ENCODE results near the gene OTOGL. TPM values are rescaled to one million over a fixed set of nuclear protein-coding genes. Genes with fewer than 3 reads are reported as not detected.
A peak's percentile ranks its signal among the peaks of the same experiment; 100 is the strongest.

Gene OTOGL
- total RNA-seq, 1 donor from 2014 or later: not detected

DNA sequence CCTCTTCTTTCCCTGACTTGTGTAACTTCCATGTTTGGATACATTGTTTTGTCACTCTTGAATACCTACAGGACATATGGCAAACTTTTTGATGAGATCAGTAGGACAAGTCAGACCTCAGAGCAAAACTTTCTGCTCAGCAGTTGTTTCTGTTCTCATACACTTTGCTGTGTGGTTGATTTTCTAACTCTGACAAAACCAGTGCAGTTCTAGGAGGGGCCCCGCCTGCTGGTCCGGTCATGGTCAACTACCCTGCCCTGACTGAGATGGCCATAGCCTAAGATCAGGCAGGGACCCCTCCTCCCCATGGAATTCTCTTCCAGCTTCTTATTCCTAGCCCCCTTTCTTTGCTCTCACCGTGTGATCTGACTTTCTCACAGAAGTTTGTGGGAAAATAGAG, 92.8 kb downstream of the OTOGL start:
- TF ChIP-seq, protein P1, sequence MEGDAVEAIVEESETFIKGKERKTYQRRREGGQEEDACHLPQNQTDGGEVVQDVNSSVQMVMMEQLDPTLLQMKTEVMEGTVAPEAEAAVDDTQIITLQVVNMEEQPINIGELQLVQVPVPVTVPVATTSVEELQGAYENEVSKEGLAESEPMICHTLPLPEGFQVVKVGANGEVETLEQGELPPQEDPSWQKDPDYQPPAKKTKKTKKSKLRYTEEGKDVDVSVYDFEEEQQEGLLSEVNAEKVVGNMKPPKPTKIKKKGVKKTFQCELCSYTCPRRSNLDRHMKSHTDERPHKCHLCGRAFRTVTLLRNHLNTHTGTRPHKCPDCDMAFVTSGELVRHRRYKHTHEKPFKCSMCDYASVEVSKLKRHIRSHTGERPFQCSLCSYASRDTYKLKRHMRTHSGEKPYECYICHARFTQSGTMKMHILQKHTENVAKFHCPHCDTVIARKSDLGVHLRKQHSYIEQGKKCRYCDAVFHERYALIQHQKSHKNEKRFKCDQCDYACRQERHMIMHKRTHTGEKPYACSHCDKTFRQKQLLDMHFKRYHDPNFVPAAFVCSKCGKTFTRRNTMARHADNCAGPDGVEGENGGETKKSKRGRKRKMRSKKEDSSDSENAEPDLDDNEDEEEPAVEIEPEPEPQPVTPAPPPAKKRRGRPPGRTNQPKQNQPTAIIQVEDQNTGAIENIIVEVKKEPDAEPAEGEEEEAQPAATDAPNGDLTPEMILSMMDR (IDR thresholded peaks at IDR 0.05): no peak
- Histone ChIP-seq H3K4me1 (peaks cover 2 to 12% of the 10 kb centered on the region in 2 donors), H3K9me3 (no peaks in the 10 kb centered on the region), H3K4me3 (no peak overlapping the region), H3K27me3 (no peaks in the 10 kb centered on the region), H3K27ac (peak overlapping the region; percentile 26 to 60), H3K36me3 (no peaks in the 10 kb centered on the region)
- intact Hi-C loops (cut with DNase I): no loop called here
- no peak for DNase-seq (ENCODE audit: low spot score in 2 of 2)

DNA sequence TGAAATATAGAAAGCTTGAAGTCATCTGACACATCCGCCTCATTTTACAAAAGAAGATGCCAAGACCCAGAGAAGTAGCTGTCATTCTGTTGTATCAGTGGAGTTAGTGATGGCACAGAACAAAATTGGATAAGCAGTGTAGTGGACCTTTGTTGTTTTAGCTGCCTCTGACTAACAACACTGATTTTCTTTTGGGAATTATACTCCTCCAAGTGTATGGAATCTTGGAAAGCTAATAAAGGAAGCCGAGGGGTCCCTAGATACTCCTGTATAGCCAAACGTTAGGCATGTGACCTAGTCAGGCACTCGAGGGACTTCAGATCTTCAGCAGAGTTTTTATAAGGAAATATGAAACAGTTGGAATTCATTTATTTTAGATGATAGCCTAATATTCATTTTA, 94.5 kb downstream of the OTOGL start:
- Histone ChIP-seq H3K9me3 (no peaks in the 10 kb centered on the region), H3K4me3 (no peak overlapping the region), H3K4me1 (peaks cover 2 to 6% of the 10 kb centered on the region in 2 donors), H3K27me3 (no peaks in the 10 kb centered on the region), H3K36me3 (no peaks in the 10 kb centered on the region), H3K27ac (no peak overlapping the region)
- TF ChIP-seq, protein P1 (IDR thresholded peaks at IDR 0.05): no peak
- DNase-seq (ENCODE audit: low spot score in 2 of 2): no peak
- intact Hi-C loops (cut with DNase I): no loop called here

DNA sequence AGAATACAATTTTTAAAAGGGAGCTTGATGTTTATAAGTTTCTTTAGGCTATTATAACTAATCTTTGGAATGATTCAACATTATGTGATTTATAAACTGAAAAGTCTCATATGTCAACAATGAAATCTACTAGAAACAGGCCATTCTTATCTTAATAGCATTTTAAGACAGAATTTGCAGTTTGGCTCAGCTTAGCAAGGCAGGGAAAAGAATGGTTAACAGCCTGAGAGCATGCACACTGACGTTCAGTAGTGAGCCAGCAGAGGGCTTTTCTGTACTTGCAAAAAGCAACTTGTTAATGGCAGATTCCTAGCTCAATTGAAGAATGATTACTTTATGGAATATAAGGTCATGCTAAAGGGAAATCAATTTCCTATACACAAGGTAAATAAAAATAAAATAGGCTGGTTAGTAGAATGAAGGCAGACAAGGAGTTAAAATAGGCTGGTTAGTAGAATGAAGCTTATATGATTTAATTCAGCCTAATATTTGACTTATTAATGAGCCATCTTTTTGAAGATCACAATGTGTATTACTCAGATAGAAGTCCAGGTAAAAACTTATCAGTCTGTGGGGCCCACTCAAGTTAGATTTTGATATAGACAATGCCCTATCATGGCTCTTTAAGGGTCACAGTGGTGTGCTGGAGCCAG, 95.9 kb downstream of the OTOGL start:
- Histone ChIP-seq H3K27ac (no peak overlapping the region), H3K27me3 (no peaks in the 10 kb centered on the region), H3K9me3 (no peaks in the 10 kb centered on the region), H3K4me3 (no peak overlapping the region), H3K36me3 (no peaks in the 10 kb centered on the region), H3K4me1 (peaks cover 0 to 6% of the 10 kb centered on the region in 2 donors)
- TF ChIP-seq, protein P1 (IDR thresholded peaks at IDR 0.05): peak in 2 of 3 experiments; percentile 41 to 57
- intact Hi-C loops (cut with DNase I): loop anchor here (1.0 kb wide), 1 partner anchor 74 kb away; no protein-coding TSS in a partner anchor
- no peak for DNase-seq (ENCODE audit: low spot score in 2 of 2)

DNA sequence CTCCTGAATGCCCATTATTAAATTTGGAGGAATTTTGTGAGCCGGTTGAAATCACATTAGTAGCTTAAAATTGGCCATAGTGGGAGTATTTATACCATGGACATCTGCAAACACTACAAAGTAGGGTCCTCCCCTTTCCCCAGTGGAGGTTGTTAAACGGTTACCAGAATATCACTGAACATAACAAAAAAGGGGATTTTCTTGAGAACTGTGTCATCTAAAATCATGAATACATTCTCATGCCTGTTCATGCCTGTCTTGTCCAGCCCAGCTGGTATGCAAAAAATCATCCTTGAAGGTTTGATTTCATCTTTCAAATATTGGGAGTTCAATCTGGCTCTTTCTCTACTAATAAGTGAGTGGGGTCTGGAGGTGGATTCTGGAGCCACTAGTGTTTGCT, 96.4 kb downstream of the OTOGL start:
- Histone ChIP-seq H3K4me1 (peaks cover 0 to 6% of the 10 kb centered on the region in 2 donors), H3K27ac (no peak overlapping the region), H3K36me3 (no peaks in the 10 kb centered on the region), H3K27me3 (no peaks in the 10 kb centered on the region), H3K9me3 (no peaks in the 10 kb centered on the region), H3K4me3 (no peak overlapping the region)
- DNase-seq (ENCODE audit: low spot score in 2 of 2): no peak
- TF ChIP-seq, protein P1 (IDR thresholded peaks at IDR 0.05): no peak
- intact Hi-C loops (cut with DNase I): loop anchor here (1.0 kb wide), 1 partner anchor 74 kb away; no protein-coding TSS in a partner anchor

DNA sequence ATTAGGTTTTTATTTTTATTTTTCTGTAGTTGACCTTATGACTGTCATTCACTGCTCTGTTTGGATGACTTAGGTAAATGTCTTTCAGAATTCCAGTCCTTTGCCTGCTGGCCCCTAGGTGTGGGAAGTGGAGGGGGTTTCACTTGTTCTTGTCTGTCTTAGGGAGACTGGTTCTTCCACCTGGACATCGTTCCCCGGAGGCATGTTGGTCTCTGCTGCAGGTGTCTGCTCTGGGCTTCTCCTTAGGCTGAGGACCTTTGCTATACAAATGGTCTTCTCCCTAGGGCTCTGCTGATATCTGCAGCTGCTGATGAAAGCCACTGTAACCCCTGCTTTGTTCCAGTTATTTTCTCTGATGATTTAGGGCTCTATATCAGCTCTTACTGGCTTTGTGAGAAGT, 97.1 kb downstream of the OTOGL start:
- intact Hi-C loops (cut with DNase I): no loop called here

More for the DNA sequence above, 97.1 kb downstream of the OTOGL start:
- Histone ChIP-seq H3K27ac (no peak overlapping the region), H3K36me3 (no peaks in the 10 kb centered on the region), H3K4me3 (no peak overlapping the region), H3K4me1 (peaks cover 0 to 6% of the 10 kb centered on the region in 2 donors), H3K9me3 (no peaks in the 10 kb centered on the region), H3K27me3 (no peaks in the 10 kb centered on the region)
- DNase-seq (ENCODE audit: low spot score in 2 of 2): no peak
- TF ChIP-seq, protein P1 (IDR thresholded peaks at IDR 0.05): no peak
